PC-3 (cell line): ENCODE results near the gene TEX14. TPM values are rescaled to one million over a fixed set of nuclear protein-coding genes. Genes with fewer than 3 reads are reported as not detected.

ENCODE experiments used
- ATAC-seq: fragments of 200-7000 bp; cut with Tn5 transposase; 2 replicates; pipeline ENCODE4 v1.9.1; 2020; ENCODE audit warnings: mild to moderate bottlenecking, moderate library complexity
- BruUV-seq: library from RNA; stranded (reverse); fragments of 400-500 nt; replicated peaks from 2 replicates; lab custom pipeline; 2021; lab: Mats Ljungman, UMichigan
- CTCF ChIA-PET: fragments of 300-600 bp; sonication (Branson Sonifier 250); formaldehyde crosslinking; loops from one replicate; lab custom pipeline; 2022; ENCODE audit warnings: antibody characterized with exemption; lab: Charles Lee
- POLR2A ChIA-PET: fragments of 300-600 bp; sonication (Branson Sonifier 250); formaldehyde crosslinking; loops from one replicate; lab custom pipeline; 2022; ENCODE audit warnings: antibody characterized with exemption; ENCODE audit not compliant: unreplicated experiment; lab: Charles Lee
- DNase-seq: peaks from one replicate; pipeline ENCODE4 v3.0.0-alpha.2; 2015
- H2AFZ ChIP-seq: fragments of 300-600 bp; sonication (generic); 2 replicates; pipeline ENCODE4 v1.6.0; 2016; ENCODE audit warnings: antibody characterized with exemption, low read length
- H3F3A ChIP-seq: fragments of 300-600 bp; sonication (generic); one replicate; pipeline ENCODE4 v1.6.0; 2017; ENCODE audit warnings: antibody characterized with exemption, low read length, control low read depth, mild to moderate bottlenecking; ENCODE audit not compliant: unreplicated experiment
- H3K27ac ChIP-seq: fragments of 300-600 bp; sonication (generic); 2 replicates; pipeline ENCODE4 v1.5.1; 2016; ENCODE audit warnings: mild to moderate bottlenecking, low read length
- H3K27me3 ChIP-seq: fragments of 300-600 bp; sonication (generic); 2 replicates; pipeline ENCODE4 v1.6.1; 2016; ENCODE audit warnings: low read length, mixed read lengths
- H3K36me3 ChIP-seq: fragments of 300-600 bp; sonication (generic); 2 replicates; pipeline ENCODE4 v1.6.1; 2016; ENCODE audit warnings: low read depth, mixed run types, low read length, mixed read lengths
- H3K4me1 ChIP-seq: fragments of 300-600 bp; sonication (generic); 2 replicates; pipeline ENCODE4 v1.5.1; 2016; ENCODE audit warnings: low read length; ENCODE audit not compliant: insufficient read depth
- H3K4me2 ChIP-seq: fragments of 300-600 bp; sonication (generic); 2 replicates; pipeline ENCODE4 v1.6.0; 2016; ENCODE audit warnings: low read length
- H3K4me3 ChIP-seq: fragments of 300-600 bp; sonication (generic); 2 replicates; pipeline ENCODE4 v1.5.1; 2016; ENCODE audit warnings: mild to moderate bottlenecking, low read length, mixed read lengths
- H3K79me2 ChIP-seq: fragments of 300-600 bp; sonication (generic); 2 replicates; pipeline ENCODE4 v1.6.1; 2017; ENCODE audit warnings: low read length, mixed read lengths
- H3K9ac ChIP-seq: fragments of 300-600 bp; sonication (generic); 2 replicates; pipeline ENCODE4 v1.6.0; 2016; ENCODE audit warnings: mild to moderate bottlenecking, low read length
- H3K9me2 ChIP-seq: fragments of 300-600 bp; sonication (generic); replicated peaks from 2 replicates; pipeline ENCODE4 v1.6.1; 2016; ENCODE audit warnings: mixed run types, low read length, mixed read lengths
- H3K9me3 ChIP-seq: fragments of 300-600 bp; sonication (generic); 2 replicates; pipeline ENCODE4 v1.6.1; 2016; ENCODE audit warnings: low read length, mixed read lengths
- H4K20me1 ChIP-seq: fragments of 300-600 bp; sonication (generic); 2 replicates; pipeline ENCODE4 v1.6.1; 2016; ENCODE audit warnings: low read length, mixed read lengths
- EZH2 ChIP-seq: fragments of 300-600 bp; sonication (generic); IDR thresholded peaks from one replicate; pipeline ENCODE4 v1.6.1; 2017; ENCODE audit warnings: antibody characterized with exemption, mild to moderate bottlenecking, low read length; ENCODE audit not compliant: unreplicated experiment
- EZH2phosphoT487 ChIP-seq: fragments of 300-600 bp; sonication (generic); IDR thresholded peaks from 2 replicates; pipeline ENCODE4 v1.6.1; 2018; ENCODE audit warnings: mild to moderate bottlenecking, antibody characterized with exemption, low read length, borderline replicate concordance
- intact Hi-C: fragments of 100-400 bp; cut with micrococcal nuclease; formaldehyde crosslinking; loops from 2 replicates; pipeline ENCODE4 v1.9.0; 2023
- total RNA-seq: library from RNA; depleted of rRNA; stranded (reverse); fragments of >200 nt; gene quantifications from 2 replicates; pipeline ENCODE4 v1.2.3, GENCODE V29; 2014
- TF ChIP-seq, protein P1 (sequence below): fragments of 300-600 bp; sonication (generic); conservative IDR thresholded peaks from 2 replicates; pipeline ENCODE4 v1.5.1; 2017; ENCODE audit warnings: antibody characterized with exemption, low read depth, mild to moderate bottlenecking, low read length

The TEX14 gene
- total RNA-seq, 1 experiment from 2014 or later, result 0.29 TPM

DNA sequence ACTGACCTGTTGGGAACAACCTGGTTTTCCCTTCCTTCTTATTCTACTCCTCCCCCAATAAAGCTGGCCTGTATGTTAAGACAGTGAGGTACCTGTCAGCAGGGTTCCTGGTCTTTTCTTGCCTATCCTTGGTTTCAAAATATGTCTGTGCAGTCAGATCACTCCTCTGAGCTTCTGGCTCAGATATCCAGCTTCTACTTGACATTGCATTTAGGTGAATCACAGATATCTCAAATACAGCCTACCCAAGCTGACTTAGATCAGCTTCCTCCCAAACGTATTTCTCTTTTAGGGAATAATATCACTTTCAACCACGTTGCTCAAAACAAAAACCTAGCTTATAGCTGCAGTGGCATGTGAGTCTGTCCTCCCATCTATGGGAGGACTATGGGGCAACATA is 48.7 kb downstream of the TEX14 start:
- Histone ChIP-seq H3K36me3 (no peaks in the 10 kb centered on the region), H2AFZ (peak overlapping the region; percentile 58; the same call in 1 of the 2 replicates), H3K9ac (no peak overlapping the region), H3K4me1 (peaks cover 10% of the 10 kb centered on the region), H3K79me2 (no peaks in the 10 kb centered on the region), H3K4me2 (peak overlapping the region; percentile 38), H3F3A (no peaks in the 10 kb centered on the region), H3K27ac (no peak overlapping the region), H3K9me3 (no peaks in the 10 kb centered on the region), H4K20me1 (no peaks in the 10 kb centered on the region), H3K27me3 (no peaks in the 10 kb centered on the region), H3K4me3 (no peak overlapping the region), H3K9me2 (no peaks in the 10 kb centered on the region)
- TF ChIP-seq, protein P1, sequence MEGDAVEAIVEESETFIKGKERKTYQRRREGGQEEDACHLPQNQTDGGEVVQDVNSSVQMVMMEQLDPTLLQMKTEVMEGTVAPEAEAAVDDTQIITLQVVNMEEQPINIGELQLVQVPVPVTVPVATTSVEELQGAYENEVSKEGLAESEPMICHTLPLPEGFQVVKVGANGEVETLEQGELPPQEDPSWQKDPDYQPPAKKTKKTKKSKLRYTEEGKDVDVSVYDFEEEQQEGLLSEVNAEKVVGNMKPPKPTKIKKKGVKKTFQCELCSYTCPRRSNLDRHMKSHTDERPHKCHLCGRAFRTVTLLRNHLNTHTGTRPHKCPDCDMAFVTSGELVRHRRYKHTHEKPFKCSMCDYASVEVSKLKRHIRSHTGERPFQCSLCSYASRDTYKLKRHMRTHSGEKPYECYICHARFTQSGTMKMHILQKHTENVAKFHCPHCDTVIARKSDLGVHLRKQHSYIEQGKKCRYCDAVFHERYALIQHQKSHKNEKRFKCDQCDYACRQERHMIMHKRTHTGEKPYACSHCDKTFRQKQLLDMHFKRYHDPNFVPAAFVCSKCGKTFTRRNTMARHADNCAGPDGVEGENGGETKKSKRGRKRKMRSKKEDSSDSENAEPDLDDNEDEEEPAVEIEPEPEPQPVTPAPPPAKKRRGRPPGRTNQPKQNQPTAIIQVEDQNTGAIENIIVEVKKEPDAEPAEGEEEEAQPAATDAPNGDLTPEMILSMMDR, result no peak
- TF ChIP-seq EZH2 (no peak), EZH2phosphoT487 (no peak)
- ATAC-seq (peak; percentile 81), DNase-seq (peak; percentile 67)
- intact Hi-C loops, result no loop called here
- BruUV-seq, result no TSS peak
- POLR2A ChIA-PET, result interaction anchor here (0.6 to 1.7 kb wide), 3 partner anchors 12 to 464 kb away, joined by 3 to 16 read pairs (median 9); partner anchors contain the start of gene TRIM37
- CTCF ChIA-PET, result interaction anchor here (0.7 kb wide), 2 partner anchors 124 to 441 kb away, joined by 3 read pairs; no protein-coding TSS in a partner anchor

DNA sequence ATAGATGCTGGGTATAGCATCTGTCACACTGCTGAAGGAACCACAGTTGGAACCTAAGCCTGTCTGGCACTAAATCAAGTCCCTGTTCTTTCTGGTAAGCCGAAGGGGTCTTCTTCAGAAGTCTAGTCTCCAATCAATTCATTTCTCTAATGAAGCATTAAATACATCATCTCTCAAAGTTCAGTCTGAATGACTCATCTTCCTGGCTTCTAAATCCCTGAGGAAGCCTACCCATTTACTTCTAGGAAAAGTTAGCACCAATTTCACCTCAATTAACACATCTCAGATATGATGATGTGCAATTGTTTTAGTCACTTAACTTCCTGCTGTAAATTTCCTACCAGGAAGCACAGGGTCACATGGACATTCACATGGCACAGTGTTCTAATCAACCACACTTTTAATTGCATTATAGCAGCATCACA is 49.9 kb downstream of the TEX14 start:
- H3K4me2 ChIP-seq, result no peak overlapping the region
- no peak overlapping the region for H2AFZ ChIP-seq

More for the DNA sequence above, 49.9 kb downstream of the TEX14 start:
- Histone ChIP-seq H3K4me1 (peaks cover 10% of the 10 kb centered on the region), H3K9ac (no peak overlapping the region), H4K20me1 (no peaks in the 10 kb centered on the region), H3K27ac (no peak overlapping the region), H3F3A (no peaks in the 10 kb centered on the region), H3K79me2 (no peaks in the 10 kb centered on the region), H3K9me3 (no peaks in the 10 kb centered on the region), H3K9me2 (no peaks in the 10 kb centered on the region), H3K36me3 (no peaks in the 10 kb centered on the region), H3K27me3 (no peaks in the 10 kb centered on the region), H3K4me3 (no peak overlapping the region)
- TF ChIP-seq EZH2 (no peak), EZH2phosphoT487 (no peak)
- TF ChIP-seq, protein P1, result no peak
- BruUV-seq, result no TSS peak
- peak; percentile 29; the same call in 1 of the 2 replicates for ATAC-seq
- CTCF ChIA-PET, result no interaction called here
- intact Hi-C loops, result no loop called here
- no peak for DNase-seq
- POLR2A ChIA-PET, result interaction anchor here (1.4 to 1.7 kb wide), 2 partner anchors 10 kb away, joined by 5 to 16 read pairs; no protein-coding TSS in a partner anchor
